A673 (cell line): ENCODE data around the gene SRRM4.

Experiments used
- EZH2 ChIP-seq: fragments of 200-600 bp; sonication (generic); IDR thresholded peaks from 2 replicates; pipeline ENCODE4 v1.6.1; 2017; ENCODE audit warnings: borderline replicate concordance, low read depth, mild to moderate bottlenecking, mixed read lengths, antibody characterized with exemption, low read length; ENCODE audit not compliant: poor library complexity, severe bottlenecking
- TF ChIP-seq, protein P1 (sequence below): fragments of 300-800, 200-600 bp; sonication (generic); conservative IDR thresholded peaks from 2 replicates; pipeline ENCODE4 v1.5.1; 2017; ENCODE audit warnings: low read depth, mild to moderate bottlenecking, antibody characterized with exemption, low read length, moderate library complexity, mixed read lengths

DNA sequence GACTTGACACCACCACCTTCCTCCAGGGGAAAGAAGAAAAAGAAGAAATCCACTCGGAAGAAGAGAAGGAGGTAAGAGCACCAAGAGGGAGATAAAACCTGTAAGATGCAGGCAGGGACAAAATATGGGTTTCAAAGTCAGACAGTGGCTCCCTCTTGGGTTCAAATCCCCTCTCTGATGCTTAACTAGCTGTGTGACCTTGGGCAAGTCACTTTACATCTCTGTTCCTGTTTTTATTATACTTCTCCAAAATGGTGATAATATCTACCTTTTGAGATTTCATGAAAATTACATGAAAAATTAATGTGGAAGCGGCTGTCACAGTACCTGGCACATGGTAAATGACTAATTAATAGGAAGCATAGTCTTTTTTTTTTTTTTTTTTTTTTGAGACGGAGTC lies 133.0 kb downstream of the SRRM4 start:
- TF ChIP-seq, protein P1, sequence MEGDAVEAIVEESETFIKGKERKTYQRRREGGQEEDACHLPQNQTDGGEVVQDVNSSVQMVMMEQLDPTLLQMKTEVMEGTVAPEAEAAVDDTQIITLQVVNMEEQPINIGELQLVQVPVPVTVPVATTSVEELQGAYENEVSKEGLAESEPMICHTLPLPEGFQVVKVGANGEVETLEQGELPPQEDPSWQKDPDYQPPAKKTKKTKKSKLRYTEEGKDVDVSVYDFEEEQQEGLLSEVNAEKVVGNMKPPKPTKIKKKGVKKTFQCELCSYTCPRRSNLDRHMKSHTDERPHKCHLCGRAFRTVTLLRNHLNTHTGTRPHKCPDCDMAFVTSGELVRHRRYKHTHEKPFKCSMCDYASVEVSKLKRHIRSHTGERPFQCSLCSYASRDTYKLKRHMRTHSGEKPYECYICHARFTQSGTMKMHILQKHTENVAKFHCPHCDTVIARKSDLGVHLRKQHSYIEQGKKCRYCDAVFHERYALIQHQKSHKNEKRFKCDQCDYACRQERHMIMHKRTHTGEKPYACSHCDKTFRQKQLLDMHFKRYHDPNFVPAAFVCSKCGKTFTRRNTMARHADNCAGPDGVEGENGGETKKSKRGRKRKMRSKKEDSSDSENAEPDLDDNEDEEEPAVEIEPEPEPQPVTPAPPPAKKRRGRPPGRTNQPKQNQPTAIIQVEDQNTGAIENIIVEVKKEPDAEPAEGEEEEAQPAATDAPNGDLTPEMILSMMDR = no peak
- no peak for TF ChIP-seq EZH2
